Motor neuron (in vitro differentiated cells): Measurements from ENCODE around the gene EYS. TPM values are rescaled to one million over a fixed set of nuclear protein-coding genes. Genes with fewer than 3 reads are reported as not detected.

Source experiments
- ATAC-seq, 8 experiments: fragments of 200-7000 bp; cut with Tn5 transposase; replicated peaks in 6 of 8; 2 replicates each; pipeline ENCODE4 v1.8.0; 2021; ENCODE audit warnings: mild to moderate bottlenecking in 8 of 8, moderate library complexity in 8 of 8
- H3K27ac ChIP-seq, 2 donors: fragments of 250-450 bp; sonication (Bioruptor Pico); 2 replicates each; pipeline ENCODE4 v1.9.0; 2021; ENCODE audit warnings: antibody characterized with exemption in 2 of 2, mild to moderate bottlenecking in 2 of 2, moderate library complexity in 1 of 2
- H3K4me1 ChIP-seq, 2 donors: fragments of 250-450 bp; sonication (Bioruptor Pico); replicated peaks in 1 of 2; 2 replicates each; pipeline ENCODE4 v1.6.1; 2021; ENCODE audit warnings: antibody characterized with exemption in 2 of 2, mild to moderate bottlenecking in 2 of 2, moderate library complexity in 1 of 2
- H3K4me3 ChIP-seq, 5 donors: fragments of 250-450 bp; sonication (Bioruptor Pico); 2 replicates each; pipeline ENCODE4 v1.9.0; 2021; ENCODE audit warnings: antibody characterized with exemption in 5 of 5, mild to moderate bottlenecking in 5 of 5, moderate library complexity in 4 of 5
- WGBS, 10 experiments: fragments of 450-650 bp; shearing (Covaris generic); methylation state at CpG; one replicate each; pipeline ENCODE4 v1.0.0; 2022; 5-methylcytosine and 5-hydroxymethylcytosine counted together
- in situ Hi-C, 9 experiments: fragments of 400-800 bp; cut with MboI; loops; one replicate each; pipeline ENCODE4 v1.15.0; 2021; ENCODE audit warnings: low sequenced_read_pairs in 9 of 9, low pct_unique_long_range_greater_than_20kb in 2 of 9; ENCODE audit not compliant: unreplicated experiment in 9 of 9
- total RNA-seq, 8 experiments: library from RNA; unstranded; fragments of 300-600 nt; gene quantifications; 2 replicates each; pipeline versions ENCODE4 v1.2.3 to v1.2.4, GENCODE V29; 2022

The EYS gene
- total RNA-seq, 8 experiments from 2014 or later, result 0.71 to 3.7 (median 1.2) TPM

GRCh38 chr6:64861039-64861651 lies 845.9 kb downstream of the EYS start:
- ATAC-seq, result no peak
- Histone ChIP-seq H3K4me1 (no peaks in the 10 kb centered on the region), H3K27ac (no peak overlapping the region), H3K4me3 (no peak overlapping the region)
- WGBS, 10 experiments, result 100% methylated on average over 1 to 2 of the region's 6 CpGs; no CpG with 5 or more reads in 7 of the 10 experiments
- in situ Hi-C loops, result no loop called here

- ATAC-seq, result no peak
- 76 to 100% methylated on average over 1 to 2 of the region's 2 CpGs; no CpG with 5 or more reads in 8 of the 10 experiments for WGBS, 10 experiments
- Histone ChIP-seq H3K4me3 (no peak overlapping the region), H3K4me1 (no peaks in the 10 kb centered on the region), H3K27ac (no peak overlapping the region)
- in situ Hi-C loops, result no loop called here
These were observed 846.8 kb downstream of the EYS start for GRCh38 chr6:64860203-64860602.

- Histone ChIP-seq H3K4me1 (no peaks in the 10 kb centered on the region), H3K27ac (no peak overlapping the region), H3K4me3 (no peak overlapping the region)
- no peak for ATAC-seq
- in situ Hi-C loops, result no loop called here
- 0 to 100% (median 73%) methylated on average over 1 of the region's 1 CpG; no CpG with 5 or more reads in 2 of the 10 experiments for WGBS, 10 experiments
These were observed 856.9 kb downstream of the EYS start for GRCh38 chr6:64850121-64850520.

GRCh38 chr6:64848467-64848866 lies 858.6 kb downstream of the EYS start:
- in situ Hi-C loops, result no loop called here
- ATAC-seq, result peak in 3 of 8 experiments; percentile 50 to 70 (median 52)
- 0 to 92% (median 70%) methylated on average over 2 to 4 of the region's 4 CpGs for WGBS, 10 experiments
- Histone ChIP-seq H3K4me1 (no peaks in the 10 kb centered on the region), H3K27ac (no peak overlapping the region), H3K4me3 (no peak overlapping the region)

- in situ Hi-C loops, result no loop called here
- Histone ChIP-seq H3K4me1 (no peaks in the 10 kb centered on the region), H3K4me3 (no peak overlapping the region), H3K27ac (no peak overlapping the region)
- WGBS, 10 experiments, result 0 to 100% (median 94%) methylated on average over 1 of the region's 1 CpG; no CpG with 5 or more reads in 2 of the 10 experiments
- no peak for ATAC-seq
These were observed 859.6 kb downstream of the EYS start for GRCh38 chr6:64847396-64847795.

GRCh38 chr6:64838726-64839125 lies 868.3 kb downstream of the EYS start:
- H3K4me1 ChIP-seq, result peaks cover 0 to 2% of the 10 kb centered on the region in 2 donors
- in situ Hi-C loops, result no loop called here
- no peak overlapping the region for H3K4me3 ChIP-seq
- ATAC-seq, result peak in 1 of 8 experiments; percentile 25
- no peak overlapping the region for H3K27ac ChIP-seq

- WGBS, 10 experiments, result 0 to 100% (median 73%) methylated on average over 1 to 2 of the region's 2 CpGs
- no peak for ATAC-seq
- no peak overlapping the region for H3K4me3 ChIP-seq
- in situ Hi-C loops, result no loop called here
- no peak overlapping the region for H3K27ac ChIP-seq
- peaks cover 0 to 2% of the 10 kb centered on the region in 2 donors for H3K4me1 ChIP-seq
These were observed 875.3 kb downstream of the EYS start for GRCh38 chr6:64831680-64832079.

- ATAC-seq, result peak in 1 of 8 experiments; percentile 20
- Histone ChIP-seq H3K4me3 (no peak overlapping the region), H3K27ac (no peak overlapping the region), H3K4me1 (no peaks in the 10 kb centered on the region)
- WGBS, 10 experiments, result 0 to 100% (median 67%) methylated on average over 1 to 2 of the region's 2 CpGs; no CpG with 5 or more reads in 1 of the 10 experiments
- in situ Hi-C loops, result no loop called here
These were observed 889.5 kb downstream of the EYS start for GRCh38 chr6:64817525-64817924.

- ATAC-seq, result peak in 1 of 8 experiments; percentile 25
- Histone ChIP-seq H3K27ac (no peak overlapping the region), H3K4me1 (no peaks in the 10 kb centered on the region), H3K4me3 (no peak overlapping the region)
- in situ Hi-C loops, result no loop called here
- WGBS, 10 experiments, result 0 to 83% (median 45%) methylated on average over 1 to 2 of the region's 2 CpGs; no CpG with 5 or more reads in 2 of the 10 experiments
These were observed 891.3 kb downstream of the EYS start for GRCh38 chr6:64815718-64816117.

GRCh38 chr6:64812138-64812537 lies 894.9 kb downstream of the EYS start:
- no peak overlapping the region for H3K4me3 ChIP-seq
- in situ Hi-C loops, result no loop called here
- 21 to 100% (median 90%) methylated on average over 2 to 4 of the region's 4 CpGs for WGBS, 10 experiments
- H3K27ac ChIP-seq, result no peak overlapping the region
- ATAC-seq, result no peak
- H3K4me1 ChIP-seq, result no peaks in the 10 kb centered on the region

- Histone ChIP-seq H3K27ac (no peak overlapping the region), H3K4me3 (no peak overlapping the region), H3K4me1 (no peaks in the 10 kb centered on the region)
- peak in 3 of 8 experiments; percentile 29 to 99 (median 37) for ATAC-seq
- in situ Hi-C loops, result no loop called here
- WGBS, 10 experiments, result 0 to 100% (median 53%) methylated on average over 1 of the region's 1 CpG; no CpG with 5 or more reads in 4 of the 10 experiments
These were observed 895.9 kb downstream of the EYS start for GRCh38 chr6:64811119-64811518.

- no peak for ATAC-seq
- Histone ChIP-seq H3K4me1 (no peaks in the 10 kb centered on the region), H3K27ac (no peak overlapping the region), H3K4me3 (no peak overlapping the region)
- WGBS, 10 experiments, result 0 to 88% (median 25%) methylated on average over 1 to 2 of the region's 2 CpGs; no CpG with 5 or more reads in 6 of the 10 experiments
- in situ Hi-C loops, result no loop called here
These were observed 899.2 kb downstream of the EYS start for GRCh38 chr6:64807785-64808184.

GRCh38 chr6:64803470-64804166 lies 903.4 kb downstream of the EYS start:
- Histone ChIP-seq H3K4me1 (no peaks in the 10 kb centered on the region), H3K4me3 (no peak overlapping the region), H3K27ac (no peak overlapping the region)
- in situ Hi-C loops, result no loop called here
- no peak for ATAC-seq
- 18 to 100% (median 92%) methylated on average over 1 to 4 of the region's 9 CpGs; no CpG with 5 or more reads in 4 of the 10 experiments for WGBS, 10 experiments
